ENCODE measurements around the gene SGCB.
"Not testable (repeated sequence)": the region's sequence is repeated elsewhere in the genome, so short reads cannot be mapped to it uniquely, and the experiment has no call there.

Gene SGCB

GRCh38 chr4:52038103-52038912 lies at the start of gene SGCB:
TSS of gene SGCB (minus strand) at chr4:52038299. CDS start at chr4:52038259, 40 bp downstream.
- DNase-seq = peak; percentile 39

- not testable (repeated sequence) for DNase-seq
Observed at GRCh38 chr4:52086425-52086824, 48.3 kb upstream of the SGCB start.

- DNase-seq = no peak
Observed at GRCh38 chr4:52081216-52081615, 43.1 kb upstream of the SGCB start.

- no peak for DNase-seq
Observed at GRCh38 chr4:52079659-52080058, 41.6 kb upstream of the SGCB start.

- DNase-seq = no peak
Observed at GRCh38 chr4:52076731-52077130, 38.6 kb upstream of the SGCB start.

GRCh38 chr4:52071791-52072546 lies 33.9 kb upstream of the SGCB start:
- no peak for DNase-seq

GRCh38 chr4:52069571-52069970 lies 31.5 kb upstream of the SGCB start:
- DNase-seq = no peak

GRCh38 chr4:52059372-52059771 lies 21.3 kb upstream of the SGCB start:
- peak; percentile 63 for DNase-seq

- no peak for DNase-seq
Observed at GRCh38 chr4:52058275-52058674, 20.2 kb upstream of the SGCB start.

- peak; percentile 48 for DNase-seq
Observed at GRCh38 chr4:52057196-52057595, 19.1 kb upstream of the SGCB start.

GRCh38 chr4:52054254-52054653 lies 16.2 kb upstream of the SGCB start:
- DNase-seq = no peak

- peak; percentile 54 for DNase-seq
Observed at GRCh38 chr4:52052475-52052780, 14.3 kb upstream of the SGCB start.

GRCh38 chr4:52051615-52052474 lies 13.7 kb upstream of the SGCB start:
- DNase-seq = peak; percentile 55

GRCh38 chr4:52051213-52051614 lies 13.1 kb upstream of the SGCB start, which contains the start of gene SPATA18:
TSS of gene SPATA18 (plus strand) at chr4:52051304. CDS start at chr4:52051705, 401 bp downstream.
- DNase-seq = no peak

GRCh38 chr4:52049266-52049665 lies 11.2 kb upstream of the SGCB start:
- no peak for DNase-seq

GRCh38 chr4:52045028-52045427 lies 6.9 kb upstream of the SGCB start:
- DNase-seq = no peak

- DNase-seq = no peak
Observed at GRCh38 chr4:52037689-52038102, 403 bp downstream of the SGCB start.

GRCh38 chr4:52036886-52037530 lies 1.1 kb downstream of the SGCB start:
- no peak for DNase-seq

GRCh38 chr4:52035190-52035589 lies 2.9 kb downstream of the SGCB start:
- no peak for DNase-seq

- peak; percentile 3 for DNase-seq
Observed at GRCh38 chr4:52032005-52032404, 6.1 kb downstream of the SGCB start.

- no peak for DNase-seq
Observed at GRCh38 chr4:52028970-52029369, 9.1 kb downstream of the SGCB start.

- DNase-seq = peak; percentile 12
Observed at GRCh38 chr4:52019936-52020657, 18.0 kb downstream of the SGCB start, which contains the start of gene LRRC66. TSS of gene LRRC66 (minus strand) at chr4:52020363. CDS start at chr4:52017613, 2,750 bp downstream.
